Measurements from ENCODE around the gene SET.

DNA sequence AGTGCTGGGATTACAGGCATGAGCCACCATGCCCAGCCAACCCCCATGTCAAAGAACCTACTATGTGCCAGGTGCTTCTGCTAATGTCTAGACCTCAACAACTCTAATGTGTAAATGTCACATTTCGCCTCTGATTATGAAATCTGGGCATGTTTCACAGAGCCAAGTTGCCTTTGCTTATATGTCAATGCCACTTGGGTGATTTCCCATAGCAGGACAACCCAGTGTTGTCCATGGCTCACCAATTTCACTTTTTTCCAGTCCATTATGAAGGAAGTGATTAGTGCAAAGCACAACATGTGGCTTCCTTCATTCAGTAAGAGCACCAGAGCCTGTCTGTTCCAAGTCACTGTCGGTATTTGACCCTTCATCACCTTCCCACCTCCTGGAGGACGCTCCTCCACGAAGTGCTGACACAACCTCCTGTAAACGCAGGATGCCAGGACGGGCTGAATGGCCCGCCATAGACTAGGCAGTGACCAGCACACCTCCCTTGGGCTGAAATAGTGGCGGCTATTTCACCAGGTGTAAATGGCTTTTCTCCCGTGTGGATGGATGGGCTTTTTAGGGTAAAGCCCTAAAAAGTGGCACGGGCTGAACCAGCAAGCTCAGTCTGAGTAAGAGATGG is 12.3 kb downstream of the SET start:
- TF ChIP-seq, protein P1, sequence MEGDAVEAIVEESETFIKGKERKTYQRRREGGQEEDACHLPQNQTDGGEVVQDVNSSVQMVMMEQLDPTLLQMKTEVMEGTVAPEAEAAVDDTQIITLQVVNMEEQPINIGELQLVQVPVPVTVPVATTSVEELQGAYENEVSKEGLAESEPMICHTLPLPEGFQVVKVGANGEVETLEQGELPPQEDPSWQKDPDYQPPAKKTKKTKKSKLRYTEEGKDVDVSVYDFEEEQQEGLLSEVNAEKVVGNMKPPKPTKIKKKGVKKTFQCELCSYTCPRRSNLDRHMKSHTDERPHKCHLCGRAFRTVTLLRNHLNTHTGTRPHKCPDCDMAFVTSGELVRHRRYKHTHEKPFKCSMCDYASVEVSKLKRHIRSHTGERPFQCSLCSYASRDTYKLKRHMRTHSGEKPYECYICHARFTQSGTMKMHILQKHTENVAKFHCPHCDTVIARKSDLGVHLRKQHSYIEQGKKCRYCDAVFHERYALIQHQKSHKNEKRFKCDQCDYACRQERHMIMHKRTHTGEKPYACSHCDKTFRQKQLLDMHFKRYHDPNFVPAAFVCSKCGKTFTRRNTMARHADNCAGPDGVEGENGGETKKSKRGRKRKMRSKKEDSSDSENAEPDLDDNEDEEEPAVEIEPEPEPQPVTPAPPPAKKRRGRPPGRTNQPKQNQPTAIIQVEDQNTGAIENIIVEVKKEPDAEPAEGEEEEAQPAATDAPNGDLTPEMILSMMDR (IDR thresholded peaks at IDR 0.05) = no peak
- TF ChIP-seq REST (IDR thresholded peaks at IDR 0.05; ENCODE audit: insufficient read depth in 1 of 2, low read depth in 2 of 2, low read length in 1 of 2) (no peak), POLR2AphosphoS5 (IDR thresholded peaks at IDR 0.05; ENCODE audit: low read depth, low read length) (no peak)
